ENCODE measurements around the gene TMEM11. TPM values are rescaled to one million over a fixed set of nuclear protein-coding genes. Genes with fewer than 3 reads are reported as not detected.

The TMEM11 gene
- polyA plus RNA-seq, 3 donors = 25.7 to 68.1 (median 59.5) TPM

DNA sequence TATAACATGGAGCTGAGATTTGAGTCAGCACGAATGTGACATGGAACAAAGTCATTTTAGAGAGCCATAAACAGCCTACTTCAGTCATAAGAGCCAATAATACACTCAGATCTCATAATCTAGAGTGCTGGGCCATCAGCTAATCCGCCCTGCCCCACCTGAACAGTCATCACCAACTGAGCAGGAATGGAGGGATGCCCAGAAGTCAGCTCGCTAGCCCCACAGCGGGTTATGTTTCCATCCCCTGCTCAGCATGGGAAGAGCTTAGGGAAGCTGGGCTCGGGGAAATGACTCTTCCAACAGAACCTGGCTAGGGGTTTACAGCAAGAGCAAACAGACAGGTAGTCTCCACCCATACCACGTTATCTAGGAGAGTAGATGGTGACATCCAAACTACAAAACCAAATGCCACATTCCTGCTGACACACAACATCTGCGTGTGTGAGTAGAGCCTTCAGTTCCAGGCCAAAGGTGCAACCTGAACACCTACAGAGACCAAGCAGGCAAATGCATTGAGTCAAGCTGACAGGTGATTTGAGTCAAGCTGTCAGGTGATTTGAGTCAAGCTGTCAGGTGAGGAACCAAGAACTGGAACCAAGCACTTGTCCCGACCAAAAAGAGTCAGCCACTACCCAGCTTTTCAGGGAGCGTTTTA is 2.0 kb downstream of the TMEM11 start:
- no peak overlapping the region for H3K9ac ChIP-seq (ENCODE audit: insufficient read depth, low read length, poor library complexity, severe bottlenecking)
- peaks cover 16 to 35% of the 10 kb centered on the region in 2 donors for H3K36me3 Mint-ChIP-seq
- peak overlapping the region; percentile 88 for H3K4me2 ChIP-seq (replicated peaks; ENCODE audit: extremely low read depth, low read length, poor library complexity, severe bottlenecking)
- H3K27ac Mint-ChIP-seq = peak overlapping the region; percentile 56 to 97 (median 75)
- peaks cover 70% of the 10 kb centered on the region for H4K20me1 ChIP-seq (ENCODE audit: insufficient read depth, low read length)
- peaks cover 54% of the 10 kb centered on the region for H3K4me1 Mint-ChIP-seq
- no peak for DNase-seq
- peak overlapping the region in 1 of 2 donors; percentile 31 for H3K4me3 Mint-ChIP-seq
- H3K27ac ChIP-seq (ENCODE audit: low read depth in 1 of 2, low read length in 2 of 2) = peak overlapping the region; percentile 22 to 93
- H3K9me3 Mint-ChIP-seq = no peaks in the 10 kb centered on the region
- peaks cover 97% of the 10 kb centered on the region for H3K79me2 ChIP-seq (ENCODE audit: insufficient read depth, low read length)
- H3K4me1 ChIP-seq (ENCODE audit: control insufficient read depth in 1 of 2, insufficient read depth in 2 of 2, low read length in 2 of 2) = peaks cover 49 to 59% of the 10 kb centered on the region in 2 donors
- WGBS (ENCODE audit: insufficient coverage) = 86% methylated on average over 5 of the region's 9 CpGs
- no peaks in the 10 kb centered on the region for H3K9me3 ChIP-seq (replicated peaks in 1 of 2; ENCODE audit: control insufficient read depth in 1 of 2, insufficient read depth in 1 of 2, low read length in 2 of 2)
- intact Hi-C loops (cut with micrococcal nuclease) = loop anchor here (5.0 kb wide), 4 partner anchors 40 to 170 kb away; partner anchors contain the start of genes NATD1 (in 2 of the 2), DHRS7B (in 1 of the 2) and USP22 (in 1 of the 2)
- H3K4me3 ChIP-seq (replicated peaks in 1 of 3; ENCODE audit: low read depth in 2 of 3, low read length in 3 of 3) = peak overlapping the region in 1 of 3 experiments; percentile 95
- no peak overlapping the region for H2AFZ ChIP-seq (ENCODE audit: insufficient read depth, low read depth, low read length, poor library complexity, severe bottlenecking)
- TF ChIP-seq, protein P1, sequence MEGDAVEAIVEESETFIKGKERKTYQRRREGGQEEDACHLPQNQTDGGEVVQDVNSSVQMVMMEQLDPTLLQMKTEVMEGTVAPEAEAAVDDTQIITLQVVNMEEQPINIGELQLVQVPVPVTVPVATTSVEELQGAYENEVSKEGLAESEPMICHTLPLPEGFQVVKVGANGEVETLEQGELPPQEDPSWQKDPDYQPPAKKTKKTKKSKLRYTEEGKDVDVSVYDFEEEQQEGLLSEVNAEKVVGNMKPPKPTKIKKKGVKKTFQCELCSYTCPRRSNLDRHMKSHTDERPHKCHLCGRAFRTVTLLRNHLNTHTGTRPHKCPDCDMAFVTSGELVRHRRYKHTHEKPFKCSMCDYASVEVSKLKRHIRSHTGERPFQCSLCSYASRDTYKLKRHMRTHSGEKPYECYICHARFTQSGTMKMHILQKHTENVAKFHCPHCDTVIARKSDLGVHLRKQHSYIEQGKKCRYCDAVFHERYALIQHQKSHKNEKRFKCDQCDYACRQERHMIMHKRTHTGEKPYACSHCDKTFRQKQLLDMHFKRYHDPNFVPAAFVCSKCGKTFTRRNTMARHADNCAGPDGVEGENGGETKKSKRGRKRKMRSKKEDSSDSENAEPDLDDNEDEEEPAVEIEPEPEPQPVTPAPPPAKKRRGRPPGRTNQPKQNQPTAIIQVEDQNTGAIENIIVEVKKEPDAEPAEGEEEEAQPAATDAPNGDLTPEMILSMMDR (IDR thresholded peaks at IDR 0.05) = no peak
- H3K36me3 ChIP-seq (replicated peaks in 1 of 2; ENCODE audit: control insufficient read depth in 1 of 2, insufficient read depth in 2 of 2, low read length in 2 of 2) = peaks cover 27 to 38% of the 10 kb centered on the region in 2 donors
- no peaks in the 10 kb centered on the region for H3K27me3 ChIP-seq (ENCODE audit: control insufficient read depth in 2 of 2, insufficient read depth in 2 of 2, low read length in 2 of 2)
- H3K27me3 Mint-ChIP-seq (ENCODE audit: low read depth in 3 of 3) = no peaks in the 10 kb centered on the region

DNA sequence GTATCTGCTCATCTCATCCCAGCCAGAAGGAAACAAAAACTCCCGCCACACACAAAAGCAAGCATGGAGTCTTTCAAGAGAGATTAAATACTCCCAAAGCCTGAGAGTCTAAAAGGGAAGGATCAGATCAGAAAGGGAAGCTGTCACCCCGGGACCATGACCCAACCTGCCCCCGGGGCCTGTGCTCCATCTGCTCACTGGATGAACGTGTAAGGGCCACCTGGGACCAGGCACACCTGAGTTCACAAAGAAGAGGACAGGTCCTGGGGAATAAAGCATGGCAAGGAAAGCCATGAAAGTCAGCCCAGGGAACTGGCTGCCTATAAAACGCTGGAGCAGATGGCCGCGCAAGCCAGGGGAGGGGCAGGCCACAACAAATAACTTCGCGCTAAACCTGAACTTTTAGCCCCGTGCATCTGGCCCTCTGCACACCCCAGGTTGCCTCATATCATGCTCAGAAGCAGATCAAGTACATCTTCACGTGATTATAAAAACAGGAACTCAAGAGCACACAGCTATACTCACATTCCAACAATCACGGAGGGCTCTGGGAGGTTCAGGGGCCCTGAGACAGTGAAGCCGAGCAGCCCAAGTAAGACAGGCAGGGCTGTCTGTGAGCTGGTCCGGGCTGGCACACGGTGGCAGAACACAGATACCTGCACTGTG is 3.4 kb downstream of the TMEM11 start:
- no peaks in the 10 kb centered on the region for H3K9me3 Mint-ChIP-seq
- no peaks in the 10 kb centered on the region for H3K27me3 ChIP-seq (ENCODE audit: control insufficient read depth in 2 of 2, insufficient read depth in 2 of 2, low read length in 2 of 2)
- no peak overlapping the region for H3K4me3 ChIP-seq (replicated peaks in 1 of 3; ENCODE audit: low read depth in 2 of 3, low read length in 3 of 3)
- TF ChIP-seq, protein P1 (IDR thresholded peaks at IDR 0.05) = no peak
- intact Hi-C loops (cut with micrococcal nuclease) = loop anchor here (5.0 kb wide), 4 partner anchors 42 to 168 kb away; partner anchors contain the start of genes NATD1 (in 2 of the 2), DHRS7B (in 1 of the 2) and USP22 (in 1 of the 2)
- peaks cover 29 to 47% of the 10 kb centered on the region in 2 donors for H3K36me3 ChIP-seq (replicated peaks in 1 of 2; ENCODE audit: control insufficient read depth in 1 of 2, insufficient read depth in 2 of 2, low read length in 2 of 2)
- 31% methylated on average over 14 of the region's 15 CpGs for WGBS (ENCODE audit: insufficient coverage)
- H3K4me1 Mint-ChIP-seq = peaks cover 43% of the 10 kb centered on the region
- H3K9ac ChIP-seq (ENCODE audit: insufficient read depth, low read length, poor library complexity, severe bottlenecking) = no peak overlapping the region
- peaks cover 84% of the 10 kb centered on the region for H4K20me1 ChIP-seq (ENCODE audit: insufficient read depth, low read length)
- H3K27ac ChIP-seq (ENCODE audit: low read depth in 1 of 2, low read length in 2 of 2) = peak overlapping the region; percentile 26 to 93
- H3K4me1 ChIP-seq (ENCODE audit: control insufficient read depth in 1 of 2, insufficient read depth in 2 of 2, low read length in 2 of 2) = peaks cover 45 to 50% of the 10 kb centered on the region in 2 donors
- no peaks in the 10 kb centered on the region for H3K27me3 Mint-ChIP-seq (ENCODE audit: low read depth in 3 of 3)
- no peak overlapping the region for H2AFZ ChIP-seq (ENCODE audit: insufficient read depth, low read depth, low read length, poor library complexity, severe bottlenecking)
- peak overlapping the region; percentile 43 to 46 for H3K4me3 Mint-ChIP-seq
- peak overlapping the region; percentile 72 to 97 (median 88) for H3K27ac Mint-ChIP-seq
- peak overlapping the region; percentile 34 for H3K4me2 ChIP-seq (replicated peaks; ENCODE audit: extremely low read depth, low read length, poor library complexity, severe bottlenecking)
- H3K36me3 Mint-ChIP-seq = peaks cover 16 to 45% of the 10 kb centered on the region in 2 donors
- no peaks in the 10 kb centered on the region for H3K9me3 ChIP-seq (replicated peaks in 1 of 2; ENCODE audit: control insufficient read depth in 1 of 2, insufficient read depth in 1 of 2, low read length in 2 of 2)
- H3K79me2 ChIP-seq (ENCODE audit: insufficient read depth, low read length) = peaks cover 97% of the 10 kb centered on the region
- peak; percentile 41 to 64 (median 46) for DNase-seq

All from CD14-positive monocyte (primary cell).